ENCODE results near the gene ARPC1B.
"Not testable (repeated sequence)": the region's sequence is repeated elsewhere in the genome, so short reads cannot be mapped to it uniquely, and the experiment has no call there.

ARPC1B gene

DNA sequence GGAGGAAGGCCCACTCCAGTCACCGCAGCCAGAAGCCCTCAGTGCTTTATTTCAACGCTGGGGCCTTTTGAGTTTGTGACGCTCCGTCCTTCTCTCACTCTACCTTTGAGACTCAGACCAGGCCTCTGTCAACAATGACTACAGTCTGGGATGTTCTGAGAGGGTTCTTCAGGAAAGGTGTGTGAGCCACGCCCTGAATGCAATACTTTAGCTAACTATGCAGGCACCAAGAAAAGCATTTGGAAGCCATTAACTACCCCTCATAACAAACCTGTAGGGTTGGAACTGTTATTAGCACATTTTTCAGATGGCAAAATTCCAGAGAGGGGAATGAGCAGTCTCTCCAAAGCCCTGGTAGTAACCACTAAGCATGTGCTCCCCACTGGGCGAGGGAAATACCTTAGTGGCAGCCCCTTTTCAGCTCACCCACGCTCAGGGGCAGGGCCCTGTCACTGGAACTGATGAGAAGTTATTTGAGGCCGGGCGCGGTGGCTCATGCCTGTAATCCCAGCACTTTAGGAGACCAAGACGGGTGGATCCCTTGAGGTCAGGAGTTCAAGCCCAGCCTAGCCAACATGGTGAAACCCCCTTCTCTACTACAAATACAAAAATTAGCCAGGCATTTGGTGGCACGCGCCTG is 5.7 kb upstream of the ARPC1B start:
- DNase-seq = no peak

DNA sequence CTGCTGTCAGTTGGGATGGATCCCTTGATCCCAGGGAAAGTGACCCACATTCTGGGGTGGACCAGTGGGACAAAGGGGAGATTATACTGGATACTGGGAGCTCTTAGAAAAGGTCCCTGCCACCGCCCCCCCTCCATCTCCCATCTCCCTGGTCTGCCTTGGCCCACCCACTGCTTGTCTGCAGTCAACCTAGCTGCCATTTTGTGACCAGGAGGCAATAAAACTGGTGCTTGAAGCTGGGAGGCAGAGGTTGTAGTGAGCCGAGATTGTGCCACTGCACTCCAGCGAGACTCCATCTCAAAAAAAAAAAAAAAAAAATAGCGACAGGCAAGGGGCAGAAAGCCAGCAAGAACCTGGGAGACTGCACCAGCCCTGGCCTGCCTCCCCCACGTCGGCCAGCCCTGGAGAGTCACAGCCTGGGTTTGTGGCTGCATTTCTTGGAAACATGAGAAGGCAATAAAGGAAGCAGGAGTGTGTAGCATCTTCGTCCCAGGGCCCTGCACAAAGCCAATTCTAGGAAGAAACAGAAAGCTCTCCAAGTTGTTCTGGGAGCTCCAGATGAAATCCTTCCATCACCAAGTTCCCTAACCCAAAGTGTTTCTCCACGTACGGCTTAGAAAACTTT is 4.7 kb upstream of the ARPC1B start:
- no peak for DNase-seq

DNA sequence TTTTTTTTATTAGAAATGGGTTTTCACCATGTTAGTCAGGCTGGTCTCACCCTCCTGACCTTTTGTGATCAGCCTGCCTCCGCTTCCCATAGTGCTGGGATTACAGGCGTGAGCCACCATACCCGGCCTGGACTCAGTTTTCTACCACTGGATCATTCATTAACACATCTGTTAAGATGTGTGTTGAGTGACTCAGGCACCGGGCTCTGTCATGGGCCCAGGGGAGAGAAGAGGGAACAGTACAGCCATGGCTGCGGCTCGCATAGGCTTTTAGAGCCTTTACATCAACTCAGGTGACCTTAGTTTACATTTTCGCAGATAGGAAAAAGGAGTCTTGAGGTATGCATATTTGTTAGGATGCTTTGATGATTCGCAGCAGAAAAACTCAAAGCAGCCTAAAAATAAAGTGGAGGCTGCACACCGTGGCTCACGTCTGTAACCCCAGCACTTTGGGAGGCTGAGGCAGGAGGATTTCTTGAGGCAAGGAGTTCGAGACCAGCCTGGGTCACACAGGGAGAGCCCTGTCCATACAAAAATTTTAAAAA is 3.1 kb upstream of the ARPC1B start:
- DNase-seq = no peak

DNA sequence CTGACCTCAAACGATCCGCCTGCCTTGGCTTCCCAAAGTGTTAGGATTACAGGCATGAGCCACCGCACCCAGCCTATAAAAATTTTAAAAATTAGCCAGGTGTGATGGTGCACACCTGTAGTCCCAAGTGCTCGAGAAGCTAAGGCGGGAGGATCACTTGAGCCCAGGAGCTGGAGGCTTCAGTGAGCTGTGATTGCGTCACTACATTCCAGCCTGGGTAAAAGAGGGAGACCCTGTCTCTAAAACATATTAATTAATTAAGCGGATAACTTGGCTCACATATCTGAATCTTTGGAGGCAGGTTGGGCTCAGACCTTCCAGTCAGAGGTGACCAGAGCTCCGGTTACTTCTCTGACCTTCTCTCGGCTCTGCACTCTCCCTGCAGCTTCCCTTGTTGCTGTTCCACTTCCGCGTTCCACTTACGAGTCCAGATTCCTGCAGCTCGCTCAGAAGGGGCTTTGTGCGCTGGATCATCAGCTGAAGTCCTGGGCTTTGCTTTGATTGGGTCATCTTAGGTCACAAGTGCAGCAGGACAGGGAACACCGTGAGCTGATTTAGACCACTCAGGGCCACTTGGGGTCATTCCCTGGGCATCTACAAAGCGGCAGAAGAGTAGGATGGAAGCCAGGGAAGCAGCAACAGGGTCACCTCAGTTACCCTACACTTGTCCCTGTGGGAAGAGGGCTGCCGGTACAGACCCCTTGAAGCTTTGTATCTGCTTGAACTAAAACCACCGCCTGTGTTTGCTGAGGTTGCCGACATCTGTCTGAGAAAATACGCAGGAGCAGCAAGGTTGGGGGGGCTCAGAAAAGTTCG is 2.0 kb upstream of the ARPC1B start:
- DNase-seq = no peak

DNA sequence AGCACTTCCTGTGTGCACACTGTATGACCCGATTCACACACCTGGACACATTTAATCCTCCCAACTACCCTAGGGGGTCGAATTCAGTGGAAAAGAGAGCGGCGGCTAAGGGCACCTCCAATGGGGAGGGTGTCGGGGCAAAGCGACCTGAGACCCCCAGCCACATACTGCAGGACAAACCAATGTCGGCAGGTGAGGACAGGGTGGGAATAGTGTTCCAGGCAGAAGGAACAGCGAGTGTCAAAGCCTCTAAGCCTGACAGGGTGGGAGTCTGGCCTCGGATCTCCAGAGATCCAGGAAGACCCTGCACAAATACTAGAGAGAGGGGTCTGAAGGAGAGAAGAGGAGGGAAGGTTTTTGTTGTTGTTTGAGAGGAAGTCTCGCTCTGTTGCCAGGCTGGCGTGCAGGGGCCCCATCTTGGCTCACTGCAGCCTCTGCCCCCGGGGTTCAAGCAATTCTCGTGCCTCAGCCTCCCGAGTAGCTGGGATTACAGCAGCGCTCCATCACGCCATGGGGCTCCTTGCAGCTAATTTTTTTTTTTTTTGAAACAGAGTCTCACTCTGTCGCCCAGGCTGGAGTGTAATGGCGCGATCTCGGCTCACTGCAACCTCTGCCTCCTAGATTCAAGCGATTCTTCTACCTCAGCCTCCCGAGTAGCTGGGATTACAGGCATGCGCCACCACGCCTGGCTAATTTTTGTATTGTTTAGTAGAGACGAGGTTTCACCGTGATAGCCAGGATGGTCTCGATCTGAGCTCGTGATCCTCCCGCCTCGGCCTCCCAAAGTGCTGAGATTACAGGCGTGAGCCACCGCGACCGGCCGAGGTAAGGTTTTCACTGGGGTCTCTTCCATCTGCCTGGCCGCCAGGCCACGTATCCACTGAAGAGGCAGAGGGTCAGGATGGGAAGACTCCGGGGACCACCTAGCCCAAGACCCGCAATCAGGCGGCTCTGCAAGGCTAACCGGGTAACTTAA is 1.2 kb upstream of the ARPC1B start:
- DNase-seq = no peak

DNA sequence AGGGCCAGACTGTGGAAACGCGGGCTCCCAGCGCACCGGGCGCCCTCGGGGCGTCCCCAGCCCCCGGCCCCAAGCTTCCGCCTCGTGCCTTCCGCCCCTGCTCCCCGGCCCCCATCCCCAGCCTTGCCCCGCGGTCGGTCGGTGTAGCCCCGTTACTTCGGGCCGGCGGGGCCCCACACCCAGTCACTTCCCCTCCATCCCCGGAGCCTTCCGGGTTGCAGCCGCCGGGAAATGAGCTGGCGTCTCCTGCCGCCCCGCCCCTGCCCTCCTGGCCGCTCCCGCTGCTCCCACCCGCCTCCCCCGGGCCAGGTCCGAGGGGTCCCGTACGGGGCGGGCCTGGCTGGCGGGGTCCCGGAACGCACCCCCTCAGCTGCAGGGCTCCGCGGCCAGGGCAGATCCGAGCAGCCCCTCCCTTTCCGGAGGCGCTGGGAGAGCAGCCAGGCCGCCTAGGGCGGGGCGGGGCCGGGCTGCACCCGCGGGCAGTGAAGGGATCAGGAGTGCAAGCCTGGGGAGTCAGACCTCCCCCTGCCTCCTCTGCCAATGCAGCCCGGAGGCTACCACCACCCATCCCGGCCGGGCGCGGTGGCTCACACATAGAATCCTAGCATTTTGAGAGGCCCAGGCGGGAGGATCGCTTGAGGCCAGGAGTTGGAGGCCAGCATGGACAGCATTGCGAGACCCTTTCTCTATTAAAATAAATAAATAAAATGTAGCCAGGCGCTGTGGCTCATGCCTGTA is 709 bp downstream of the ARPC1B start:
- peak; percentile 38 for DNase-seq

DNA sequence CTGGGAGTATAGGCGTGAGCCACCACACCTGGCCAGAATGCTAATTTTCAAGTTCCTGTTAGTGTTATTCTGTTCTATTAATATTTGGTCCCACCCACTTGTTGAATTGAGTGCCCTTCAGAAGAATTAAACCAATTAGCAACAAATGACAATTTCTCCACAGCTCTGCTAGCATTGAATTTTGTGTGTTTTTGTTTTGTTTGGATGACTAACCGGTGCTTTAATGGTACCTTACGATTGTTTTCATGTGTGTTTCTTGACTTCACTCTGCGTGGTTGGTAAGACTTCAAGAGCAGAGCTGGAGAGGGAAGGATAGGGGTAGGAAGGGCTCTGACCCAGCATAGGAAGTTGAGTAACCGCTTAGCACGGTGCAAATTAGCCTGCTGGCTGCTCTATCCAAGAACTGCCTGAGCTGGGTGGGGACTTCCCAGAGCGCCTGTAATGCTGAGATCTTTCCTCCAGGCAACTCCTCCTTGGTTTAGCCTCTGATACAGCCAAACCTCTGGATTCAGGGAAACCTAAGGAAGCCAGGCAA is 4.6 kb downstream of the ARPC1B start:
- DNase-seq = no peak

DNA sequence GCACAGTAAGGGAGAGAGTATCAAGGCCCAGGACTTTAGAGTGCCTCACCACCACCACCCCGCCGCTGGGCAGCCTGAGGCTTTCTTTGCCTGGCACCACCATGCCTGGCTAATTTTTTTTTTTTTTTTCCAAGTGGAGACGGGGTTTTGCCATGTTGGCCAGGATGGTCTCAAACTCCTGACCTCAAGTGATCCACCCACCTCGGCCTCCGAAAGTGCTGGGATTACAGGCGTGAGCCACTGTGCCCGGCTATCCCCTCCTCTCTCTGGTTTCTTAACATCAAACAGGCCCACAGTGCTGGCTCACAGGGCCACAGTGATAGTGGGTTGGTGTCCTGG is 5.1 kb downstream of the ARPC1B start:
- not testable (repeated sequence) for DNase-seq

DNA sequence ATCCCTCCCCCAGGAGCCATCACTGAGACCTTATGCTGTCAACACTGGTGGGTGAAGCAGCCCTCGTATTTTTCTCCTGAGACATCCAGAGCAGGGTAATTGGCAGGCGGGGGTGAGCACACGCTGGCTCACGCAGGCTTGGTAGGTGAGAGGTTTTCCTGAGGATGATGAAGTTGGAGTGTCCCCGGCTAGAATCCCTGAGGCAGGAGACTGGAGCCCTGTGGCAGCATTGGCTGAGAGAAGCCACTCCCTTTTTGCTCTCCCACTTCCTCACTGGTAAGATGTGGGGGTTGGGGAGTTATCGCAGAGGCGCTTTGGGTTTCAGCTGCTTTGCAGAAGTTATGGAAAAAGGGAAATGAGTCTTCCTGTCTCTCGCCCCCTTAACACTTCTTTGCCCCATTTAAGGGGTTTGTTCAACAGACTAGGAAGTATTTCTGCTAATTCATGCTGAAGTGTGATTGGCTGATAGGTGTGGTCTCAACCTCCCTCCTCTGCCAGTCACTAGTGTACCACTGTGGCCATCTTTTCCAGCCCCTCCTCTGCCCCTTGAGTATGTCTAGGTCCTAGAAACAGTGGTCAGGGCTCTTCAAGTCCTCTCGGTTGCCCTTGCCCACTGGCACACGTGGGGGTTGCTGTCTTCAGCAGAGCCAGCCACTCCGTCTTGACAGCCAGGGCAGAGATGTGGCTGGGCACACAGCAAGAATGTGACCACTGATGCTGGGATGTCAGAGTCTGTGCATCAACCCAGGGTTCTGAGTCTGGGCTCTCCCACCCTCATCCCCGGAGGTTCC is 5.7 kb downstream of the ARPC1B start:
- no peak for DNase-seq

DNA sequence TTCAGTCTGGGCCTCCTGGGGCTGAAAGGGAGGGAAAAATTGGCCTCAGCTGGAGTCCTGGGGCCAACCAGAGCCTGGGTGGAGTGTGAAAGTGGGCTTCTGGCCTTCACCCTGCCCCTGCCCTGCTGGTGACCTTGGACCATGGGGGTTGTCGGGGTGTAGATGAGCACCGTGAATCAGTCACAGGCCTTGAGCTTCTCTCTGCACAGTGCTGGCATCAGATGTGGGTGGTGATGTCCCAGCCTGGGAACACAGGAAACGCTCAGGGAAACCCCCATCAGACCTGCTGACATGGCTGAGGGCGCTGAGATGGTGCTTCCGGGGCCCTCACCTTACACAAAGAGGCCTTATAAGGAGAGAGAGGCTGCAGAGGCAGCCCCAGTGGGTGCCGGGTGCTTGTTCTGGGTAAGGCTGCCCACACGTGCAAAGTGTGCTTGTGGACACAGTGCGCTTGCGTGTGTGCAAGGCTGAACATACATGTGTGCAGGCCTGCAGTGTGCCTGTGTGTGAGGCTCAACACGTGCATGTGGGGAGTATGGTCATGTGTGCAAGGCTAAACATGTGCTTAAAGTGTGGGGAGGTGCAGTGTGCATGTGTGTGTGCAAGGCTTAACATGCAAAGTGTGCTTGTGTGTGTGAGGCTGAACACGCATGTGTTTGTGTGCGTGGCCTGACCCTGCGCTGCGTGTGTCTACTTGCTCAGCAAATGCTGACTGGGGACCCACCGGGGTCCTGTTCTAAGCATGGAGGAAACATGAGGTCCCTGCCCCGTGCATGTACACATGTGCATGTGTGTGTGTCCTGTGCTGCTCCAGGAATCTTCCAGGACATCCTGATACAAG is 6.5 kb downstream of the ARPC1B start:
- DNase-seq = no peak

DNA sequence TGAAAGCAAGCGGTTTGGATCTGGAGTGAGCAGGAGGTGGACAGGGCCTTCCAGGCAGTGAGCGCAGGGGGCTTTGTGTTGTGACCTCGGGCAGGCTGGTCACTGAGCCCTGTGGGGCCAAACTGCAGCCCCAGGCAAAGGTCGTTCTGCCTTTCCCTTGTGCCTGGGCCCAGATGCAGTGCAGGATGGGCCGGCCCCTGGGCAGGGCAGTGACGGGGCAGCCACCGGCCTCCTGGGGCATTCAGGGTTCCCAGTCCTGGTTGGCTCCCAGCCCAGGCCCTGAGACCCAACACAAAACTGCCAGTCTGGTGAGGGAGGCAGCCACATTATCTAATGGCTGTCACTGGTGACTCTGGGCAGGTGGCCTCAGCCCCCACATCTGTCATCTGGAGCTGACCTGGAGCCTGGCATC is 7.1 kb downstream of the ARPC1B start:
- DNase-seq = no peak

DNA sequence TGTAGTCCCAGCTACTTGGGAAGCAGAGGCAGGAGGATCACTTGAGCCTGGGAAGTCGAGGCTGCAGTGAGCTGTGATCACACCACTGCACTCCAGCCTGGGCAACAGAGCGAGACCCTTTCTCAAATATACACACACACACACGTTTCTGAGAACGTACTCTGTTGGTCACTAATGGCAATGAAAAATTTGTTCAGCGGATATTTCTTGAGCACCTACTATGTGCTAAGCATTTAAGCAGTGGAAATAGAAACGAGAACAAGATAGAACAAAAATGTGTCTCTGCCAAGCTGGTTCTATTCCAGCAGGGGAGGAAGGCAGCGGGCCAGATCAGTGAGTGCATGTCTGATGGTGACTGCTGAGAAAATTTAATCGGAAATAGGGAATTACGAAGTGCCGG is 8.7 kb downstream of the ARPC1B start:
- no peak for DNase-seq

DNA sequence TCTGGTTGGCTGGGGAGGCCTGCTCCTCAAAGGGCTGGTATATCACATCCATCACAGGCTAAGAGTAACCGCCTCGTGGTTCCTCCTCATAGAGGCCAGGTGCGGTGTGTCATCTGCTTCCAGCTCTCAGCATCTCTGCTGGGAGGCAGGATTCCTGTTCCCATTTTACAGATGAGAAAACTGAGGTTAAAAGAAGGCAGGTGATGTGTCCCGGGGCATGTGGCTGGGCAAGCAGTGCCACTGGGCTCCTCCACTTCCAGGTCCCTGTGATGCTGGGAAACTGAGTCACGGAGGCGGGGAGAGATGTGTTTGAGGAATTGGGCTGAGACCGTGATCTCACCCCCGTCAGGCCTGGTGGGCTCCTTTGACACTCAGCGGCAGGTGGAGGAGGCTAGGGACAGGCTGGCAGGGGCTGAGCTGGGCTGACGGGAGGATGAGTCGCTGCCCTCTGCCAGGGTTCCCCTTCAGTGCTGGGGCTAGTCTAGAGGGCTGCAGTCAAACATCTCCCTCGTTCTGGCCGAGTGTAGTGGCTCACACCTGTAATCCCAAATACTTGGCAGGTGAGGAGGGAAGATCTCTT is 9.4 kb downstream of the ARPC1B start:
- DNase-seq = no peak

DNA sequence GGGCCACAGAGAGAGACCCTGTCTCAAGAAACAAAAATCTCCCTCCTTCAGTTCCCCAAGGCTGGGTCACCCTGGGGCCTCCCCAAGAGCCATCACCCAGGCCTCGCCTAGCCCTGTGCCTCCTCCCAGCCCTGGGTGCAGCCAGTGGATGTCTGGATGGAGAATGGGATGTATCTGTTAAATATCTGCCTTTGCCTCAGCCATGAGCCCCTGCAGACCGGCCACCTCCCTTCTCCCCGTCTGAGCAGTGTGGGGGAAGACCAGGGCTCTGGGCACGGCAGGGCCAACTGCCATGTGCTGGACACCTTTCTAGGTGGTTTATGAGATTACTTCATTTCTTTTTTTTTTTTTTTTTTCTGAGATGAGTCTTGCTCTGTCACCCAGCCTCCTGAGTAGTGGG is 10.0 kb downstream of the ARPC1B start:
- no peak for DNase-seq

DNA sequence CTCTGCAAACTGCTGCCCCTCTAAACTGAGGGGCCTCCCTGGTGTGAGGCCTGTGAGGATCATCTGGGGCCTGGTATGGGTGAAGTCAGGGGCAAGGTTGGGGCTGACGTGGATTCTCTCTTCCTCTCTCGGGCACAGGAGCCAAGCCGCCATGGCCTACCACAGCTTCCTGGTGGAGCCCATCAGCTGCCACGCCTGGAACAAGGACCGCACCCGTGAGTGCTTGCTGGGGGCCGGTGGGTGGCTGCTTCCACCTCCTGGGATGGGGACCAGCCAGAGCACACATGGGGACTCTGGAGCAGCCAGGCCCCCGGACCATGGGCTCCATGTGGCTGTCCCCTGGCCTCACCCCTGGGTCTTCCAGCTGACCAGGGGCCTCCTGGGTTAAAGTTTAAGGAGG is 11.0 kb downstream of the ARPC1B start:
- no peak for DNase-seq

DNA sequence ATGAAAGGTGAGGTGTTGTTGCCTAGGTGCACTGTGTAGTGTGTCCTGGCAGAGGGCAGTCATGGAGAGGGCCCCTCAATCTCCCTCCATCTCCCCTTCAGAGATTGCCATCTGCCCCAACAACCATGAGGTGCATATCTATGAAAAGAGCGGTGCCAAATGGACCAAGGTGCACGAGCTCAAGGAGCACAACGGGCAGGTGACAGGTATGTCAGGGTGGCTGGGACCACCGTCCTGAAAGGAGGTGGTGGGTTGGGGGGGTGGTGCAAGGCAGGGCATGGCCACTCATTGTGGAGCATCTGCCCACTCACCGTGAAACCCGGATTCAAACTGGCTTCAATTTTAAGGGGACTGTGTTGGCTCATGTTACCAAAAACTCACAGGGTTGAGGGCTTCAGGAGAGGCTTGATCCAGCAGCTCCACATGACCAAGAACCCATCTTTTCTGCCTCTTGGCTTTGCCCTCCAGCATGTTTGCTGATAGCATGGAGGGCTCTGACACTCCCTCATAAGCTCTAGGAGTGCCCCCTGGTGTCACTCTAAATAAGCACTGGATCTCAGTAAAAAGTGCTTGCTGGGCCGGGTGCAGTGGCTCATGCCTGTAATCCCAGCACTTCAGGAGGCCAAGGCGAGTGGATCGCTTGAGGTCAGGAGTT is 12.2 kb downstream of the ARPC1B start:
- no peak for DNase-seq

DNA sequence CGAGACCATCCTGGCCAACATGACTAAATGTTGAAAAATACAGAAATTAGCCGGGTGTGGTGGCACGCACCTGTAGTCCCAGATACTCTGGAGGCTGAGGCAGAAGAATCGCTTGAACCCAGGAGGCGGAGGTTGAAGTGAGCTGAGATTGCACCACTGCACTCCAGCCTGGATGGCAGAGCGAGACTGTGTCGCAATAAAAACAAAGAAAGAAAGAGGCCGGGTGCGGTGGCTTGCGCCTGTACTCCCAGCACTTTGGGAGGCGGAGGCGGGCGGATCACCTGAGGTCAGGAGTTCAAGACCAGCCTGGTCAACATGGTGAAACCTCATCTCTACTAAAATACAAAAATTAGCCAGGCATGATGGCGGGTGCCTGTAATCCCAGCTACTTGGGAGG is 12.7 kb downstream of the ARPC1B start:
- DNase-seq = not testable (repeated sequence)

DNA sequence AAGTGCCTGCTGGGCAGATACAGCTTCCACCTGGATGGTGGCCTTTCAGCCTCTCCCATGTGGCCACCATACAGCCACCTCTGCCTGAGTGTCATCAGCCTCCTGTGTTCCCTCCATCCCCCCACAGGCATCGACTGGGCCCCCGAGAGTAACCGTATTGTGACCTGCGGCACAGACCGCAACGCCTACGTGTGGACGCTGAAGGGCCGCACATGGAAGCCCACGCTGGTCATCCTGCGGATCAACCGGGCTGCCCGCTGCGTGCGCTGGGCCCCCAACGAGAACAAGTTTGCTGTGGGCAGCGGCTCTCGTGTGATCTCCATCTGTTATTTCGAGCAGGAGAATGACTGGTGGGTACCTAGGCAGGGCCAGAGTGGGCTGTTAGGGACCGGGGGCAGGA is 13.4 kb downstream of the ARPC1B start:
- no peak for DNase-seq

DNA sequence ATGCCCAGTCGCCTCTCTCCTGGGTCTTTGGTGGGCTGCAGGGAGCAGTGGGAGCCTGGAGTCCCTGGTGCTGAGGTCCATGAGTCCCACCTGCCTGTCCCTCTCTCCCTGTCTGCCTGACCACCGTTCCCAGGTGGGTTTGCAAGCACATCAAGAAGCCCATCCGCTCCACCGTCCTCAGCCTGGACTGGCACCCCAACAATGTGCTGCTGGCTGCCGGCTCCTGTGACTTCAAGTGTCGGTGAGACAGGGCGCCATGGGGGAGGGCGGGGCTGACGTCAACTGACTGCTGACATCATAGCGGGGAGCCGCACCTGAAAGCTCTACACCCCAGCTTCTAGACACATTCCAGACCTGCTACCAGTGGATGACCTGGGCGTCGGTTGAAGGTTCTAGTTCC is 15.2 kb downstream of the ARPC1B start:
- no peak for DNase-seq

Data from NCI-H526 treated with DMSO at 0.1 percent for 48 hours (cell line).